HG03342 (cell line): ENCODE measurements around the gene TRIM8.

Source experiments
- ATAC-seq: cut with Tn5 transposase; IDR thresholded peaks from one replicate; pipeline ENCODE4 v1.9.1; 2021; ENCODE audit warnings: mild to moderate bottlenecking, moderate library complexity; ENCODE audit not compliant: unreplicated experiment

TRIM8 gene

GRCh38 chr10:102615361-102615760, 28.9 kb upstream of the TRIM8 start:
- ATAC-seq, result no peak

GRCh38 chr10:102616066-102616770, 28.1 kb upstream of the TRIM8 start:
- ATAC-seq, result no peak

- ATAC-seq, result no peak
Measured at GRCh38 chr10:102617041-102617440, 27.2 kb upstream of the TRIM8 start.

- ATAC-seq, result no peak
Measured at GRCh38 chr10:102617816-102618215, 26.5 kb upstream of the TRIM8 start.

- no peak for ATAC-seq
Measured at GRCh38 chr10:102619281-102619981, 24.8 kb upstream of the TRIM8 start.

GRCh38 chr10:102620138-102620590, 24.1 kb upstream of the TRIM8 start:
- no peak for ATAC-seq

- no peak for ATAC-seq
Measured at GRCh38 chr10:102620591-102621442, 23.5 kb upstream of the TRIM8 start.

GRCh38 chr10:102621443-102622325, 22.6 kb upstream of the TRIM8 start:
- ATAC-seq, result no peak

GRCh38 chr10:102624094-102624493, 20.2 kb upstream of the TRIM8 start:
- no peak for ATAC-seq

- ATAC-seq, result no peak
Measured at GRCh38 chr10:102624751-102625645, 19.3 kb upstream of the TRIM8 start.

- ATAC-seq, result no peak
Measured at GRCh38 chr10:102626026-102626685, 18.1 kb upstream of the TRIM8 start.

- ATAC-seq, result no peak
Measured at GRCh38 chr10:102627291-102627735, 17.0 kb upstream of the TRIM8 start.

GRCh38 chr10:102627736-102628293, 16.5 kb upstream of the TRIM8 start:
- no peak for ATAC-seq

GRCh38 chr10:102628451-102628911, 15.8 kb upstream of the TRIM8 start:
- no peak for ATAC-seq

- ATAC-seq, result no peak
Measured at GRCh38 chr10:102629661-102630614, 14.3 kb upstream of the TRIM8 start.

GRCh38 chr10:102630663-102631062, 13.6 kb upstream of the TRIM8 start:
- ATAC-seq, result no peak
